Pons (tissue), 1 donor: Measurements from ENCODE around the gene CNIH2.
"Not testable (repeated sequence)": the region's sequence is repeated elsewhere in the genome, so short reads cannot be mapped to it uniquely, and the experiment has no call there.

Experiments used
- DNase-seq: peaks from one replicate; pipeline ENCODE4 v3.0.0-alpha.2; 2016; ENCODE audit warnings: low spot score

CNIH2 gene

GRCh38 chr11:66277471-66278362 is at the start of gene CNIH2:
Gene CNIH2, plus strand, starts transcription at chr11:66278175. Its CDS starts 282 bp downstream, at chr11:66278457.
- no peak for DNase-seq

- DNase-seq, result no peak
Observed at GRCh38 chr11:66228521-66228920, 49.5 kb upstream of the CNIH2 start.

GRCh38 chr11:66230156-66230555 is 47.8 kb upstream of the CNIH2 start:
- DNase-seq, result no peak

GRCh38 chr11:66230978-66231377 is 47.0 kb upstream of the CNIH2 start:
- no peak for DNase-seq

GRCh38 chr11:66231561-66231960 is 46.4 kb upstream of the CNIH2 start:
- no peak for DNase-seq

GRCh38 chr11:66232769-66233168 is 45.2 kb upstream of the CNIH2 start:
- no peak for DNase-seq

GRCh38 chr11:66233301-66233700 is 44.7 kb upstream of the CNIH2 start:
- DNase-seq, result no peak

GRCh38 chr11:66235141-66235540 is 42.8 kb upstream of the CNIH2 start:
- DNase-seq, result no peak

- DNase-seq, result no peak
Observed at GRCh38 chr11:66237867-66238266, 40.1 kb upstream of the CNIH2 start.

GRCh38 chr11:66238786-66239413 is 39.1 kb upstream of the CNIH2 start:
- no peak for DNase-seq

GRCh38 chr11:66239511-66239910 is 38.5 kb upstream of the CNIH2 start:
- no peak for DNase-seq

GRCh38 chr11:66239998-66240780 is 37.8 kb upstream of the CNIH2 start:
- DNase-seq, result no peak

GRCh38 chr11:66240781-66241136 is 37.2 kb upstream of the CNIH2 start:
- DNase-seq, result no peak

- no peak for DNase-seq
Observed at GRCh38 chr11:66242095-66242765, 35.7 kb upstream of the CNIH2 start.

GRCh38 chr11:66243782-66244535 is 34.0 kb upstream of the CNIH2 start:
- no peak for DNase-seq

GRCh38 chr11:66247295-66247694 is 30.7 kb upstream of the CNIH2 start:
- DNase-seq, result no peak

GRCh38 chr11:66247801-66248200 is 30.2 kb upstream of the CNIH2 start:
- DNase-seq, result no peak

- DNase-seq, result no peak
Observed at GRCh38 chr11:66248903-66249302, 29.1 kb upstream of the CNIH2 start.

GRCh38 chr11:66251809-66252208 is 26.2 kb upstream of the CNIH2 start:
- DNase-seq, result no peak

GRCh38 chr11:66253081-66253480 is 24.9 kb upstream of the CNIH2 start:
- not testable (repeated sequence) for DNase-seq

- DNase-seq, result no peak
Observed at GRCh38 chr11:66258473-66258893, 19.5 kb upstream of the CNIH2 start.
